ENCODE data around the gene ARHGAP10. TPM values are rescaled to one million over a fixed set of nuclear protein-coding genes. Genes with fewer than 3 reads are reported as not detected.

Gene ARHGAP10
- total and polyA plus RNA-seq, 10 of the 15 experiments (the other 5 are each of a cell fraction or from before 2014, with no cell fraction given): 1.3 to 25.8 (median 17.2) TPM

DNA sequence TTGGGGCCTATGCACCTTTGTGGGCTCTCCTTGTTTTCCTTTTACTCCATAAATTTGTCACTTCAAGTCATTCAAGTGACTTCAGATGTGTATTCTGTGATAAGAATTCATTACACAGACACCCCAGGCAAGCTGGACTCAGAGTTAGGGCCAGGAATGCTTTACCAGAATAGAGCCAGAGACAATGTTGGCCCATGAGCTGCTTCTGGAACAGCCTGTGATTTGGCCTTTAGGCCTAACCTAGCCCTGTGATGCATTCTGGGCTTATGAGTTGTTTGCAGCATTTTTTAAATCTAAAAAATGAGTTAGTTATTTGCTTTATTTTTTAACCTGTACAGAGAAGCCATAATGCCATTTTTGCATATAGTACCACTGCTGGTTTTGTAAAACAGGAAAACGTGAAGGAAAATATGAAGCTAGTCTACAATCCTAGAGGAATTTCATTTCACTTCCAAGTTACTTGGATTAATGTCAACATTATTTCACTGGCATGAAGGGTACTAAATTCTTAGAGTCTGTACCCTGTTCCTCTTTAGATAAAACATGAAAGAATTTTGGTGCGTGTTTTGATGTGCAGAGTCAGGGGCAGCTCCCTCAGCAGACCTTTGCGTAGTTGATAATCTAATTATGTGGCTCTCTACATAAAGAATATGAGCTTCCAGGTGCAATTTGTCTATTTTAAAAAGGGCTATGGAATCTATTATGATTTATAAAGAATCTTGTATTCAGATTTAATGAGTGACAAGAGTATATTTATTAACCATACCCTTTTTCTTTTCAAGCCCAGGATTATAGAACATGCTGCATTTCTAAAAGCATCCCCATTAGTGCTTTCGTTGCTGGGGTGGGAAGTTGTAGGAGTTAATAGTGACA is 84.7 kb downstream of the ARHGAP10 start:
- ATAC-seq: no peak
- 97% methylated on average over 4 of the region's 4 CpGs for WGBS (ENCODE audit: insufficient coverage, insufficient replicate concordance, low lambda C conversion rate, missing lambda C conversion rate)
- POLR2A ChIA-PET: no interaction called here
- no peak overlapping the region for H3K4me2 ChIP-seq (ENCODE audit: control insufficient read depth, insufficient read depth)
- no peaks in the 10 kb centered on the region for H3K9me3 ChIP-seq (replicated peaks; ENCODE audit: control insufficient read depth, insufficient read depth, low read length)
- no peak overlapping the region for H3K4me3 ChIP-seq
- H4K20me1 ChIP-seq (ENCODE audit: control insufficient read depth, insufficient read depth): no peaks in the 10 kb centered on the region; the same call in 1 of the 2 replicates
- SMC1A ChIA-PET (ENCODE audit: uncharacterized antibody, unreplicated experiment): interaction anchor here (0.6 to 1.7 kb wide), 5 partner anchors 8 to 551 kb away, joined by 3 to 6 read pairs (median 4); no protein-coding TSS in a partner anchor
- no peak overlapping the region for H3K27ac ChIP-seq (ENCODE audit: control insufficient read depth, insufficient read depth)
- in situ Hi-C loops (cut with MboI): no loop called here
- no peak overlapping the region for H2AFZ ChIP-seq (ENCODE audit: control insufficient read depth, low read depth, low read length)
- no peaks in the 10 kb centered on the region for H3K36me3 ChIP-seq (ENCODE audit: control insufficient read depth in 2 of 2, insufficient read depth in 2 of 2, low read length in 1 of 2)
- H3K9ac ChIP-seq (ENCODE audit: control insufficient read depth, insufficient read depth, low read length): no peak overlapping the region
- H3K4me1 ChIP-seq (ENCODE audit: control insufficient read depth, insufficient read depth, low read length): peaks cover 7% of the 10 kb centered on the region
- RAD21 ChIA-PET (ENCODE audit: unreplicated experiment): no interaction called here
- BruUV-seq (replicated peaks): no TSS peak
- CTCF ChIA-PET: interaction anchor here (1.2 kb wide), 1 partner anchor 31 kb away, joined by 3 read pairs; no protein-coding TSS in a partner anchor
- peaks cover 44% of the 10 kb centered on the region for H3K79me2 ChIP-seq (ENCODE audit: control insufficient read depth, insufficient read depth, low read length)
- H3K27me3 ChIP-seq (replicated peaks in 1 of 2; ENCODE audit: control insufficient read depth in 2 of 2, insufficient read depth in 2 of 2, low read length in 1 of 2): no peaks in the 10 kb centered on the region
- intact Hi-C loops (cut with micrococcal nuclease; ENCODE audit: unreplicated experiment): no loop called here
- FAIRE-seq: no peak
- no peak for DNase-seq (ENCODE audit: low read depth, low spot score)
- no peak for TF ChIP-seq RCOR1 (conservative IDR thresholded peaks at IDR 0.05; ENCODE audit: low read depth, low read length)
- no peak for TF ChIP-seq CBX5 (IDR thresholded peaks at IDR 0.05; ENCODE audit: low read depth)
- TF ChIP-seq SMAD5 (IDR thresholded peaks at IDR 0.05; ENCODE audit: low read depth): no peak
- no peak for TF ChIP-seq NFYA (IDR thresholded peaks at IDR 0.05; ENCODE audit: borderline replicate concordance, low read depth, low read length)
- TF ChIP-seq ZNF207 (IDR thresholded peaks at IDR 0.05; ENCODE audit: borderline replicate concordance): no peak
- TF ChIP-seq SMC3 (IDR thresholded peaks at IDR 0.05; ENCODE audit: borderline replicate concordance, low read length): no peak
- TF ChIP-seq, protein P1, sequence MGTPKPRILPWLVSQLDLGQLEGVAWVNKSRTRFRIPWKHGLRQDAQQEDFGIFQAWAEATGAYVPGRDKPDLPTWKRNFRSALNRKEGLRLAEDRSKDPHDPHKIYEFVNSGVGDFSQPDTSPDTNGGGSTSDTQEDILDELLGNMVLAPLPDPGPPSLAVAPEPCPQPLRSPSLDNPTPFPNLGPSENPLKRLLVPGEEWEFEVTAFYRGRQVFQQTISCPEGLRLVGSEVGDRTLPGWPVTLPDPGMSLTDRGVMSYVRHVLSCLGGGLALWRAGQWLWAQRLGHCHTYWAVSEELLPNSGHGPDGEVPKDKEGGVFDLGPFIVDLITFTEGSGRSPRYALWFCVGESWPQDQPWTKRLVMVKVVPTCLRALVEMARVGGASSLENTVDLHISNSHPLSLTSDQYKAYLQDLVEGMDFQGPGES (IDR thresholded peaks at IDR 0.05): no peak
- TF ChIP-seq, protein P2, sequence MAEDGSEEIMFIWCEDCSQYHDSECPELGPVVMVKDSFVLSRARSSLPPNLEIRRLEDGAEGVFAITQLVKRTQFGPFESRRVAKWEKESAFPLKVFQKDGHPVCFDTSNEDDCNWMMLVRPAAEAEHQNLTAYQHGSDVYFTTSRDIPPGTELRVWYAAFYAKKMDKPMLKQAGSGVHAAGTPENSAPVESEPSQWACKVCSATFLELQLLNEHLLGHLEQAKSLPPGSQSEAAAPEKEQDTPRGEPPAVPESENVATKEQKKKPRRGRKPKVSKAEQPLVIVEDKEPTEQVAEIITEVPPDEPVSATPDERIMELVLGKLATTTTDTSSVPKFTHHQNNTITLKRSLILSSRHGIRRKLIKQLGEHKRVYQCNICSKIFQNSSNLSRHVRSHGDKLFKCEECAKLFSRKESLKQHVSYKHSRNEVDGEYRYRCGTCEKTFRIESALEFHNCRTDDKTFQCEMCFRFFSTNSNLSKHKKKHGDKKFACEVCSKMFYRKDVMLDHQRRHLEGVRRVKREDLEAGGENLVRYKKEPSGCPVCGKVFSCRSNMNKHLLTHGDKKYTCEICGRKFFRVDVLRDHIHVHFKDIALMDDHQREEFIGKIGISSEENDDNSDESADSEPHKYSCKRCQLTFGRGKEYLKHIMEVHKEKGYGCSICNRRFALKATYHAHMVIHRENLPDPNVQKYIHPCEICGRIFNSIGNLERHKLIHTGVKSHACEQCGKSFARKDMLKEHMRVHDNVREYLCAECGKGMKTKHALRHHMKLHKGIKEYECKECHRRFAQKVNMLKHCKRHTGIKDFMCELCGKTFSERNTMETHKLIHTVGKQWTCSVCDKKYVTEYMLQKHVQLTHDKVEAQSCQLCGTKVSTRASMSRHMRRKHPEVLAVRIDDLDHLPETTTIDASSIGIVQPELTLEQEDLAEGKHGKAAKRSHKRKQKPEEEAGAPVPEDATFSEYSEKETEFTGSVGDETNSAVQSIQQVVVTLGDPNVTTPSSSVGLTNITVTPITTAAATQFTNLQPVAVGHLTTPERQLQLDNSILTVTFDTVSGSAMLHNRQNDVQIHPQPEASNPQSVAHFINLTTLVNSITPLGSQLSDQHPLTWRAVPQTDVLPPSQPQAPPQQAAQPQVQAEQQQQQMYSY (CRISPR knock-in tag; IDR thresholded peaks at IDR 0.05): no peak
- TF ChIP-seq, protein P3, sequence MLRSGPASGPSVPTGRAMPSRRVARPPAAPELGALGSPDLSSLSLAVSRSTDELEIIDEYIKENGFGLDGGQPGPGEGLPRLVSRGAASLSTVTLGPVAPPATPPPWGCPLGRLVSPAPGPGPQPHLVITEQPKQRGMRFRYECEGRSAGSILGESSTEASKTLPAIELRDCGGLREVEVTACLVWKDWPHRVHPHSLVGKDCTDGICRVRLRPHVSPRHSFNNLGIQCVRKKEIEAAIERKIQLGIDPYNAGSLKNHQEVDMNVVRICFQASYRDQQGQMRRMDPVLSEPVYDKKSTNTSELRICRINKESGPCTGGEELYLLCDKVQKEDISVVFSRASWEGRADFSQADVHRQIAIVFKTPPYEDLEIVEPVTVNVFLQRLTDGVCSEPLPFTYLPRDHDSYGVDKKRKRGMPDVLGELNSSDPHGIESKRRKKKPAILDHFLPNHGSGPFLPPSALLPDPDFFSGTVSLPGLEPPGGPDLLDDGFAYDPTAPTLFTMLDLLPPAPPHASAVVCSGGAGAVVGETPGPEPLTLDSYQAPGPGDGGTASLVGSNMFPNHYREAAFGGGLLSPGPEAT (IDR thresholded peaks at IDR 0.05; ENCODE audit: low read depth): no peak
- TF ChIP-seq WRNIP1 (IDR thresholded peaks at IDR 0.05; ENCODE audit: borderline replicate concordance, low read depth, low read length): no peak
- TF ChIP-seq, protein P4, sequence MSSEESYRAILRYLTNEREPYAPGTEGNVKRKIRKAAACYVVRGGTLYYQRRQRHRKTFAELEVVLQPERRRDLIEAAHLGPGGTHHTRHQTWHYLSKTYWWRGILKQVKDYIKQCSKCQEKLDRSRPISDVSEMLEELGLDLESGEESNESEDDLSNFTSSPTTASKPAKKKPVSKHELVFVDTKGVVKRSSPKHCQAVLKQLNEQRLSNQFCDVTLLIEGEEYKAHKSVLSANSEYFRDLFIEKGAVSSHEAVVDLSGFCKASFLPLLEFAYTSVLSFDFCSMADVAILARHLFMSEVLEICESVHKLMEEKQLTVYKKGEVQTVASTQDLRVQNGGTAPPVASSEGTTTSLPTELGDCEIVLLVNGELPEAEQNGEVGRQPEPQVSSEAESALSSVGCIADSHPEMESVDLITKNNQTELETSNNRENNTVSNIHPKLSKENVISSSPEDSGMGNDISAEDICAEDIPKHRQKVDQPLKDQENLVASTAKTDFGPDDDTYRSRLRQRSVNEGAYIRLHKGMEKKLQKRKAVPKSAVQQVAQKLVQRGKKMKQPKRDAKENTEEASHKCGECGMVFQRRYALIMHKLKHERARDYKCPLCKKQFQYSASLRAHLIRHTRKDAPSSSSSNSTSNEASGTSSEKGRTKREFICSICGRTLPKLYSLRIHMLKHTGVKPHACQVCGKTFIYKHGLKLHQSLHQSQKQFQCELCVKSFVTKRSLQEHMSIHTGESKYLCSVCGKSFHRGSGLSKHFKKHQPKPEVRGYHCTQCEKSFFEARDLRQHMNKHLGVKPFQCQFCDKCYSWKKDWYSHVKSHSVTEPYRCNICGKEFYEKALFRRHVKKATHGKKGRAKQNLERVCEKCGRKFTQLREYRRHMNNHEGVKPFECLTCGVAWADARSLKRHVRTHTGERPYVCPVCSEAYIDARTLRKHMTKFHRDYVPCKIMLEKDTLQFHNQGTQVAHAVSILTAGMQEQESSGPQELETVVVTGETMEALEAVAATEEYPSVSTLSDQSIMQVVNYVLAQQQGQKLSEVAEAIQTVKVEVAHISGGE (CRISPR knock-in tag; IDR thresholded peaks at IDR 0.05): no peak

Data from GM12878 (cell line).